Measurements from ENCODE around the gene MACROD2.

The MACROD2 gene

GRCh38 chr20:14553774-14554534, 558.6 kb downstream of the MACROD2 start:
- Histone ChIP-seq H3K9me3 (ENCODE audit: control insufficient read depth, low read length) (no peaks in the 10 kb centered on the region), H3K27ac (ENCODE audit: insufficient read depth, low read depth, low read length, poor library complexity, severe bottlenecking) (no peak overlapping the region), H3K36me3 (ENCODE audit: control insufficient read depth, insufficient read depth, low read length) (no peaks in the 10 kb centered on the region), H3K27me3 (ENCODE audit: control insufficient read depth, insufficient read depth, low read length, poor library complexity, severe bottlenecking) (no peaks in the 10 kb centered on the region), H3K4me1 (ENCODE audit: control insufficient read depth, insufficient read depth, low read length) (no peaks in the 10 kb centered on the region), H3K4me3 (ENCODE audit: insufficient read depth, low read depth, low read length) (no peak overlapping the region)
- 86 to 87% methylated on average over 6 of the region's 6 CpGs for WGBS, 2 experiments

- H3K36me3 ChIP-seq (ENCODE audit: control insufficient read depth, insufficient read depth, low read length), result no peaks in the 10 kb centered on the region
- H3K9me3 ChIP-seq (ENCODE audit: control insufficient read depth, low read length), result no peaks in the 10 kb centered on the region
- H3K27me3 ChIP-seq (ENCODE audit: control insufficient read depth, insufficient read depth, low read length, poor library complexity, severe bottlenecking), result no peaks in the 10 kb centered on the region
- WGBS, 2 experiments, result 98 to 99% methylated on average over 3 of the region's 3 CpGs
- no peak overlapping the region for H3K27ac ChIP-seq (ENCODE audit: insufficient read depth, low read depth, low read length, poor library complexity, severe bottlenecking)
- no peaks in the 10 kb centered on the region for H3K4me1 ChIP-seq (ENCODE audit: control insufficient read depth, insufficient read depth, low read length)
- H3K4me3 ChIP-seq (ENCODE audit: insufficient read depth, low read depth, low read length), result no peak overlapping the region
Measured at GRCh38 chr20:14555676-14556075, 560.4 kb downstream of the MACROD2 start.

GRCh38 chr20:14556206-14556605, 560.9 kb downstream of the MACROD2 start:
- Histone ChIP-seq H3K9me3 (ENCODE audit: control insufficient read depth, low read length) (no peaks in the 10 kb centered on the region), H3K36me3 (ENCODE audit: control insufficient read depth, insufficient read depth, low read length) (no peaks in the 10 kb centered on the region), H3K4me3 (ENCODE audit: insufficient read depth, low read depth, low read length) (no peak overlapping the region), H3K27ac (ENCODE audit: insufficient read depth, low read depth, low read length, poor library complexity, severe bottlenecking) (no peak overlapping the region), H3K27me3 (ENCODE audit: control insufficient read depth, insufficient read depth, low read length, poor library complexity, severe bottlenecking) (no peaks in the 10 kb centered on the region), H3K4me1 (ENCODE audit: control insufficient read depth, insufficient read depth, low read length) (no peaks in the 10 kb centered on the region)
- WGBS, 2 experiments, result 96 to 98% methylated on average over 2 of the region's 2 CpGs

- Histone ChIP-seq H3K4me3 (ENCODE audit: insufficient read depth, low read depth, low read length) (no peak overlapping the region), H3K9me3 (ENCODE audit: control insufficient read depth, low read length) (peaks cover 2% of the 10 kb centered on the region), H3K27me3 (ENCODE audit: control insufficient read depth, insufficient read depth, low read length, poor library complexity, severe bottlenecking) (no peaks in the 10 kb centered on the region), H3K4me1 (ENCODE audit: control insufficient read depth, insufficient read depth, low read length) (no peaks in the 10 kb centered on the region), H3K36me3 (ENCODE audit: control insufficient read depth, insufficient read depth, low read length) (no peaks in the 10 kb centered on the region), H3K27ac (ENCODE audit: insufficient read depth, low read depth, low read length, poor library complexity, severe bottlenecking) (no peak overlapping the region)
- 100% methylated on average over 1 of the region's 1 CpG for WGBS, 2 experiments
Measured at GRCh38 chr20:14559612-14560011, 564.3 kb downstream of the MACROD2 start.

- H3K4me3 ChIP-seq (ENCODE audit: insufficient read depth, low read depth, low read length), result no peak overlapping the region
- H3K27me3 ChIP-seq (ENCODE audit: control insufficient read depth, insufficient read depth, low read length, poor library complexity, severe bottlenecking), result no peaks in the 10 kb centered on the region
- peaks cover 6% of the 10 kb centered on the region for H3K9me3 ChIP-seq (ENCODE audit: control insufficient read depth, low read length)
- 94 to 98% methylated on average over 5 to 6 of the region's 6 CpGs for WGBS, 2 experiments
- H3K27ac ChIP-seq (ENCODE audit: insufficient read depth, low read depth, low read length, poor library complexity, severe bottlenecking), result no peak overlapping the region
- no peaks in the 10 kb centered on the region for H3K4me1 ChIP-seq (ENCODE audit: control insufficient read depth, insufficient read depth, low read length)
- H3K36me3 ChIP-seq (ENCODE audit: control insufficient read depth, insufficient read depth, low read length), result no peaks in the 10 kb centered on the region
Measured at GRCh38 chr20:14561741-14562221, 566.5 kb downstream of the MACROD2 start.

GRCh38 chr20:14562981-14563380, 567.7 kb downstream of the MACROD2 start:
- H3K27me3 ChIP-seq (ENCODE audit: control insufficient read depth, insufficient read depth, low read length, poor library complexity, severe bottlenecking), result no peaks in the 10 kb centered on the region
- no peak overlapping the region for H3K27ac ChIP-seq (ENCODE audit: insufficient read depth, low read depth, low read length, poor library complexity, severe bottlenecking)
- peaks cover 6% of the 10 kb centered on the region for H3K9me3 ChIP-seq (ENCODE audit: control insufficient read depth, low read length)
- H3K4me3 ChIP-seq (ENCODE audit: insufficient read depth, low read depth, low read length), result no peak overlapping the region
- no peaks in the 10 kb centered on the region for H3K36me3 ChIP-seq (ENCODE audit: control insufficient read depth, insufficient read depth, low read length)
- H3K4me1 ChIP-seq (ENCODE audit: control insufficient read depth, insufficient read depth, low read length), result peaks cover 2% of the 10 kb centered on the region
- 67 to 94% methylated on average over 1 of the region's 2 CpGs for WGBS, 2 experiments

GRCh38 chr20:14566505-14566904, 571.2 kb downstream of the MACROD2 start:
- Histone ChIP-seq H3K4me1 (ENCODE audit: control insufficient read depth, insufficient read depth, low read length) (peaks cover 18% of the 10 kb centered on the region), H3K4me3 (ENCODE audit: insufficient read depth, low read depth, low read length) (no peak overlapping the region), H3K9me3 (ENCODE audit: control insufficient read depth, low read length) (peaks cover 6% of the 10 kb centered on the region), H3K27ac (ENCODE audit: insufficient read depth, low read depth, low read length, poor library complexity, severe bottlenecking) (no peak overlapping the region), H3K27me3 (ENCODE audit: control insufficient read depth, insufficient read depth, low read length, poor library complexity, severe bottlenecking) (no peaks in the 10 kb centered on the region), H3K36me3 (ENCODE audit: control insufficient read depth, insufficient read depth, low read length) (no peaks in the 10 kb centered on the region)
- WGBS, 2 experiments, result 96 to 98% methylated on average over 2 of the region's 2 CpGs

- WGBS, 2 experiments, result 14 to 24% methylated on average over 2 to 3 of the region's 3 CpGs
- H3K4me3 ChIP-seq (ENCODE audit: insufficient read depth, low read depth, low read length), result no peak overlapping the region
- peaks cover 18% of the 10 kb centered on the region for H3K4me1 ChIP-seq (ENCODE audit: control insufficient read depth, insufficient read depth, low read length)
- H3K27ac ChIP-seq (ENCODE audit: insufficient read depth, low read depth, low read length, poor library complexity, severe bottlenecking), result peak overlapping the region; percentile 38
- H3K9me3 ChIP-seq (ENCODE audit: control insufficient read depth, low read length), result peaks cover 6% of the 10 kb centered on the region
- H3K27me3 ChIP-seq (ENCODE audit: control insufficient read depth, insufficient read depth, low read length, poor library complexity, severe bottlenecking), result no peaks in the 10 kb centered on the region
- H3K36me3 ChIP-seq (ENCODE audit: control insufficient read depth, insufficient read depth, low read length), result no peaks in the 10 kb centered on the region
Measured at GRCh38 chr20:14568225-14568624, 572.9 kb downstream of the MACROD2 start.

- H3K4me3 ChIP-seq (ENCODE audit: insufficient read depth, low read depth, low read length), result no peak overlapping the region
- 67 to 80% methylated on average over 3 of the region's 3 CpGs for WGBS, 2 experiments
- peaks cover 6% of the 10 kb centered on the region for H3K9me3 ChIP-seq (ENCODE audit: control insufficient read depth, low read length)
- H3K27me3 ChIP-seq (ENCODE audit: control insufficient read depth, insufficient read depth, low read length, poor library complexity, severe bottlenecking), result no peaks in the 10 kb centered on the region
- peaks cover 18% of the 10 kb centered on the region for H3K4me1 ChIP-seq (ENCODE audit: control insufficient read depth, insufficient read depth, low read length)
- H3K36me3 ChIP-seq (ENCODE audit: control insufficient read depth, insufficient read depth, low read length), result no peaks in the 10 kb centered on the region
- peak overlapping the region; percentile 38 for H3K27ac ChIP-seq (ENCODE audit: insufficient read depth, low read depth, low read length, poor library complexity, severe bottlenecking)
Measured at GRCh38 chr20:14568701-14569100, 573.4 kb downstream of the MACROD2 start.

- no peaks in the 10 kb centered on the region for H3K36me3 ChIP-seq (ENCODE audit: control insufficient read depth, insufficient read depth, low read length)
- peaks cover 18% of the 10 kb centered on the region for H3K4me1 ChIP-seq (ENCODE audit: control insufficient read depth, insufficient read depth, low read length)
- H3K27me3 ChIP-seq (ENCODE audit: control insufficient read depth, insufficient read depth, low read length, poor library complexity, severe bottlenecking), result no peaks in the 10 kb centered on the region
- no peak overlapping the region for H3K4me3 ChIP-seq (ENCODE audit: insufficient read depth, low read depth, low read length)
- peaks cover 4% of the 10 kb centered on the region for H3K9me3 ChIP-seq (ENCODE audit: control insufficient read depth, low read length)
- WGBS, 2 experiments, result 96 to 97% methylated on average over 2 of the region's 2 CpGs
- H3K27ac ChIP-seq (ENCODE audit: insufficient read depth, low read depth, low read length, poor library complexity, severe bottlenecking), result no peak overlapping the region
Measured at GRCh38 chr20:14569641-14570040, 574.3 kb downstream of the MACROD2 start.
